Suppressor macrophage (primary cell): ENCODE measurements around the gene RHOC.
"Not testable (repeated sequence)": the region's sequence is repeated elsewhere in the genome, so short reads cannot be mapped to it uniquely, and the experiment has no call there.

Experiments
- DNase-seq, 4 experiments: peaks; one replicate each; pipeline ENCODE4 v3.0.0-alpha.2; 2020 to 2022
- total RNA-seq, 17 experiments: gene quantifications; one replicate each; lab custom pipeline; 2026; ENCODE audit warnings: mixed read lengths in 6 of 17, inconsistent platforms in 3 of 17; lab: John Stamatoyannopoulos, UW

The RHOC gene
- total RNA-seq: 35.7 to 145 (median 89.0) reads per million in 17 experiments

- peak; percentile 80 to 94 (median 86) for DNase-seq
Observed at GRCh38 chr1:112706505-112707220, at the start of gene RHOC. Gene RHOC (minus strand): TSS chr1:112707127. CDS start chr1:112703799, 3,328 bp downstream.

- no peak for DNase-seq
Observed at GRCh38 chr1:112754116-112754628, 47.2 kb upstream of the RHOC start.

DNA sequence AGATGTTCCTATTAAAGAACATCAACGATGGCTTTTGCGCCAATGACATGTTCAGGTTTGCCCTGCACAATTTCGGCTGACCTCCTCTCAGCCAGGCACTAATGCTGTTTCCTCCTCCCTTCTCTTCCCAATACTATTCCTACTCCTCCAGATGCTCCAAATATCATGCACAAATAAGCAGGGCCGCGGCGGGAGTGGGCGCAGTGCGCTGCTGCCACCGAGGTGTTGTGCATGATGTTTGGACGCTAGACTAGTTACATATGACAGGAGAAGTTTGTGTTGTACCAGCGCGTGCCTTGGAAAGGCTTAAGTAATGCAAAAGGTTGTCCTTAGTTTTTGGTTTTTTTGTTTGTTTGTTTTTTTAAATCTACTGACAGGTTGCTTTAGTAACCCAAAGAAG, 41.5 kb upstream of the RHOC start:
- DNase-seq: no peak

- peak; percentile 34 to 70 (median 44) for DNase-seq
Observed at GRCh38 chr1:112744009-112744578, 37.2 kb upstream of the RHOC start.

DNA sequence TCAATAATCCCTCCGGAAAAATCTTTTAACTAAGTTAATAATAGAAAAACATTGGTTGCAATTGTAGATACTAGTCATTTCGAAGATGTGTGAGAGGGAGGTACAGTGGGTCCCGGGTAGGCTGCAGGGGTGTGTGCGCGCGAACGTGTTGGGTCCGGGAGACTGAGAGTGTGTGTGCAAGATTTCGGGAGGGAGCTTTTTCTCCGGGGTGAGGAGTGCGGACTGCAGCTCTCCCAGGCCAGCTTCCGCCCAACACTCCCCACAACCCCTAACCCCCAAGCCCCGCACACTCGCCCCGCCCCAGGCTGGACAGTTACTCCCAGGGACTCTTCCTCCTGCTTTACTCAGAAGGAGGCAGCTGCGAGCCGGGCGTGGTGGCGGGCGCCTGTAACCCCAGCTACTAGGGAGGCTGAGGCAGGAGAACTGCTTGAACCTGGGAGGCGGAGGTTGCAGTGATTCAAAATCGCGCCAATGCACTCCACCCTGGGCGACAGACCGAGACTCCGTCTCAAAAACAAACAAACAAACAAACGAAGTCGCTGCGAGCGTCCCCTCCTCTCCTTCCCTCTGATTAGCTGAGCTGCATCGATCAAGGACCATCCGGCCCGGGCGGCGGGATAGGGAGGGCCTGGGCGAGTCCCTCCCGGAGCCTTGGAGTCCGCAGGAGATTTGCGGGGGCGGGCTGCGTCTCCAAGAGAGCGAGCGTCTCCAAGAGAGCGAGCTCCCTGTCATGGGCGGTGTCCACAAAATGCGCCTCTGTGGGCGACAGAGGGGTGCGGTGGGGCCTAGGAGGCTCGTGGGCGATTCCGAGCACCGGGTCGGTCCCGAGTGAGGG, 36.5 kb upstream of the RHOC start:
- peak in 3 of 4 experiments; percentile 14 to 45 (median 34) for DNase-seq

DNA sequence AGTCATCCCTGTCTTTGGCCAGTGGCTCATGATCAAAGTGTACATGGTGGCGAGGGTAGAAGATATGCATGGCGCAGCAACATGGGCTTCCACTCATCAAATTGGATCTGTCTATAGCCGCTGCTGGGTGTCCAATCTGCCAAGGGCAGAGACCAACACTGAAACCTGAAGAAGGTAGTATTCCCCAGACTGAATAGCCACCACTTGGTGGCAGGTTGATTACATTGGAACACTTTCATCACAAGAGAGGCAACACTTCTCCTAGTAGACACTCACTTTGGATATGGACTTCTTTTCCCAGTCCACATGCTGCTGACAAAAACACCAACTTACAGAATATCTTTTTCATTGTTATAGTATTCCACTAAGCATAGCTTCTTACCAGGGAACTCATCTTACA, 30.6 kb upstream of the RHOC start:
- DNase-seq: no peak

DNA sequence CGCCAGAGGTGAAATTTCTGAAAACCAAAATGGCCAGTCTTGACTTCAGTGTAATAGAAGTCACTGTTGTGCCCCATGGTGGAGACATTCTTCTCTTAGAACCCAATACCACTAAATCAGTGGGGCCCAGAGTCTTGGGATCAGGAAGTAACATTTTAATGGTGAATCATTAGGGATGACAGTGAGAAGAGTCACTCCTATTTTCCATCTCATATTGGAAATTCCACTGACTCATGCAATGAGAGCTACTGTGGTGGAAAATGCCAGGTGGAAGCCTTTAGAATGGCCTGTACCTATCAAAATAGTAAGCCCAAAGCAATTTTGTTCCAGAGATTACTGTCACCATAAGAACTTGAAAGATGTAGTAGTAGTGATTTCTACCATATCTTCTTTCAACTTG, 28.8 kb upstream of the RHOC start:
- peak; percentile 31 to 74 (median 36) for DNase-seq

- no peak for DNase-seq
Observed at GRCh38 chr1:112731451-112731850, 24.5 kb upstream of the RHOC start.

DNA sequence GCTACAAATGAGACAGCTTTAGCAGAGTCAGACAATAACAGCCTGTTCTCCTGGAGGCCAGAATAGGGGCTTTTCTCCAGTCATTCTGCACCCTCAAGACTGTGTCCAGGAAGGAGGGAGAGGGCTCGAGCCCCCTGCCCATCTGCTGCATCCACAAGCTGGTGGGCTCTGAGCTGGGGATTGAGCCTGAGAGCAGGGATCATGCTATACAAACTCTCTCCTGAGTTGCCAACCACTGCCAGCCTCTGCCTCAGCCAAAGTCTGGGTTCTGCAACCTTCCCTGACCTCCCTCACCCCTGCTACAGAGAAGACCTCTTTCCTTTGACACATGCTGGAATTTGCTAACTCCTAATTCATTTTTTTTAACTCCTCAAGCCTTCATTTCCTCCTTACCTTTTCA, 23.0 kb upstream of the RHOC start:
- no peak for DNase-seq

DNA sequence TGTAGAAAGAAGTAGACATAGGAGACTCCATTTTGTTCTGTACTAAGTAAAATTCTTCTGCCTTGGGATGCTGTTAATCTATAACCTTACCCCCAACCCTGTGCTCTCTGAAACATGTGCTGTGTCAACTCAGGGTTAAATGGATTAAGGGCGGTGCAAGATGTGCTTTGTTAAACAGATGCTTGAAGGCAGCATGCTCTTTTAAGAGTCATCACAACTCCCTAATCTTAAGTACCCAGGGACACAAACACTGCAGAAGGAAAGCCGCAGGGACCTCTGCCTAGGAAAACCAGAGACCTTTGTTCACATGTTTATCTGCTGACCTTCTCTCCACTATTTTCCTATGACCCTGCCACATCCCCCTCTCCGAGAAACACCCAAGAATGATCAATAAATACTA, 22.1 kb upstream of the RHOC start:
- not testable (repeated sequence) for DNase-seq

DNA sequence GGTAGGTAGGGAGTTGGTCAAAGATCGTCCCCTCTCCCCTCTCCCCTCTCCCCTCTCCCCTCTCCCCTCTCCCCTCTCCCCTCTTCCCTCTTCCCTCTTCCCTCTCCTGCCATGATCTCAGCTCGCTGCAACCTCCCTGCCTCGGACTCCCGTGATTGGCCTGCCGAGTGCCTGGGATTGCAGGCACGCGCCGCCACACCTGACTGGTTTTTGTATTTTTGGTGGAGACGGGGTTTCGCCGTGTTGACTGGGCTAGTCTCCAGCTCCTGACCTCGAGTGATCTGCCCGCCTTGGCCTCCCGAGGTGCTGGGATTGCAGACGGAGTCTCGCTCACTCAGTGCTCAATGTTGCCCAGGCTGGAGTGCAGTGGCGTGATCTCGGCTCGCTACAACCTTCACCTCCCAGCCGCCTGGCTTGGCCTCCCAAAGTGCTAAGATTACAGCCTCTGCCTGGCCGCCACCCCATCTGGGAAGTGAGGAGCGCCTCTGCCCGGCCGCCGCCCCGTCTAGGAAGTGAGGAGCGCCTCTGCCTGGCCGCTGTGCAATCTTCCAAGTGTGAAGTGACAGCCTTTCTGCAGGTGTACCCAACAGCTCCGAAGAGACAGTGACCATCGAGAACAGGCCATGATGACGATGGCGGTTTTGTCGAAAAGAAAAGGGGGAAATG, 21.5 kb upstream of the RHOC start:
- DNase-seq: not testable (repeated sequence)

DNA sequence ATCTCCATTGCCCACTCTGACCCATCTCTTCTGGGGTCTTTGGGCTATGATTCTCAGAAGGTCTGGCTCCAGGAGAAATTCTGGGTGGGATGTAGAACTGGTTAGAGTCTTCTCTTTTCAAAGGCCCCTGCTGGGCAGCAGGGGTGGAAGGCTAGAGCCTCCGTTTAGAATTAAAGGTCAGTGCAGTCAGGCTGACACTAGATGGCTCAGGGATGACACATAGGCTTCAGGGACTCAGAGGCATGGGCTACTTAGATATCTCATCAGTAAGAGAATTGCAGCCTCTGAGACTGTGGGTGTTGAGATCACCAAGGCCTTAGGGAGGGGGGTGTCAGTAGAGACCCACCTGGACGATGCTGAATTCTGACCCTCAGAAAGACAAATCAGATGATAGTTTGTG, 20.8 kb upstream of the RHOC start:
- peak in 1 of 4 experiments; percentile 43 for DNase-seq

DNA sequence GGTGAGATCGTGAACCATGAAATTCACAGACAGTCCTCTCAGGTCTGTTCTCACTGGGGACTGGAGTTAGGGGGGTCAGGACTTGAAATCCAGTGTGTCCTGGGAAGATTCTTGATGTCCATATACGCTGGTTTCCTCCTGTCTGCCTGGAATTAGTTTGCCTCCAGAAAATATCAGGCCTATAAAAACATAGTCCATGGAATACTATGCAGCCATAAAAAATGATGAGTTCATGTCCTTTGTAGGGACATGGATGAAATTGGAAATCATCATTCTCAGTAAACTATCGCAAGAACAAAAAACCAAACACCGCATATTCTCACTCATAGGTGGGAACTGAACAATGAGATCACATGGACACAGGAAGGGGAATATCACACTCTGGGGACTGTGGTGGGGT, 17.3 kb upstream of the RHOC start:
- not testable (repeated sequence) for DNase-seq

- DNase-seq: no peak
Observed at GRCh38 chr1:112723511-112723839, 16.5 kb upstream of the RHOC start.

DNA sequence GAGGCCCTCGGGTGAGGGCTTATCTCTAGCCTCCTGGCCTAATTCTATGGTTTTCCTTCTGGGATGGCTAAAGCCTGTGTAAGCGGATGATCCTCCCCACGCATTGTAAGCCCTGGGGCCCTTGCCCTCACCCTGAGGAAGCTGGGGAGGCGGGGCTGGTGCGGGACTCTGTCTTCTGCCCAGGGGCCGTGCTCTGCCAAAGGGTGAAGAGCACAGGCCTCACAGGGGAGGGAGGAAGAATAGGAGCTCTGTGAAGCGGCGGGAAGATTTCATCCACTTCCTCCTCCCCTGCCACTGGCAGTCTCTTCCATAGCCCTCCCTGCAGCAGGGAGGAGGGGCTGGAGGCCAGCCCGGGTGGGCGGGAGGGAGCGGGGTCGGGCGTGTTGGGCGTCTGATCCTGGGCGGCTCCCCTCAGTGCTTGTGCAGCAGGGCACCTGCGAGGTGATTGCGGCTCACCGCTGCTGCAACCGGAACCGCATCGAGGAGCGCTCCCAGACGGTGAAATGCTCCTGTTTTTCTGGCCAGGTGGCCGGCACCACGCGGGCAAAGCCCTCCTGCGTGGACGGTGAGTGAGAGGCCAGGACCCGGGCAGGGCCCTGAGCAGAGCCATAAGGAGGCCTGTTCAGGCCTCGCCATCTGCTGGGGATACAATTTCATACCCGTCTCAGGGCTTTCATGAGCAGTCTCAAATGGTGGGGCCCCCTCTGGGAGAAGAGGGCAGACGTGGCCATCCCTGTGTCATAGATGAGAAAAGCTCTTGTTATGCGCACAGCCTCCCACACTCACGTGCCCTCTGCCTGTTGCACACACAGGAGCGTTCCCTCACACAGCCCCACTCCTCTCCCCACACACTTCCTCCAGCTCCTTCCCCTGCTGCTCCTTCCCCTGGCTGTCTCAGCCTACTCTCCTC, 15.9 kb upstream of the RHOC start:
- DNase-seq: peak; percentile 85 to 94 (median 89)

DNA sequence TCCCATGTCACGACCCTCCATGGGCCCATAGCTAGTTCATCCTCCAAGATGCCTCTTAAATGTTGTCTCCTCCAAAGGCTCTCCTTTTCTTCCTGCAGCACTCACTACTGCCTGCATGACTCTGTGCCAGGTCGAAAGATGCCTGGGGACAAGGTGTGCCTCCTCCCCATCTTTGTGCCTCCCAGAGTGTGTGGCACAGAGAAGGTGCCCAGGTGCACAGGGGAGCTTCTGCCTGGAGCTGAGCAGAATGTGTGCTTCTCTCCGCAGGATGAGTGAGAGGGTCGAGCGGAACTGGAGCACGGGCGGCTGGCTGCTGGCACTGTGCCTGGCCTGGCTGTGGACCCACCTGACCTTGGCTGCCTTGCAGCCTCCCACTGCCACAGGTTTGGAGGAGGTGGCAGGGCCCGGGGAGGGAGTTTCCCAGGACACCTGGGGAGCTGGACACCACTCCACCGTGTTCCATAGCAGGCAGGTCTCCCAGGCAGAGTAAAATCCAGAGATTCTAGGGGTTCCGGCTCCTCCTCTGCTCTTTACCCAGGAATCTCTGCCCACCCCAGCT, 15.1 kb upstream of the RHOC start:
- DNase-seq: no peak

DNA sequence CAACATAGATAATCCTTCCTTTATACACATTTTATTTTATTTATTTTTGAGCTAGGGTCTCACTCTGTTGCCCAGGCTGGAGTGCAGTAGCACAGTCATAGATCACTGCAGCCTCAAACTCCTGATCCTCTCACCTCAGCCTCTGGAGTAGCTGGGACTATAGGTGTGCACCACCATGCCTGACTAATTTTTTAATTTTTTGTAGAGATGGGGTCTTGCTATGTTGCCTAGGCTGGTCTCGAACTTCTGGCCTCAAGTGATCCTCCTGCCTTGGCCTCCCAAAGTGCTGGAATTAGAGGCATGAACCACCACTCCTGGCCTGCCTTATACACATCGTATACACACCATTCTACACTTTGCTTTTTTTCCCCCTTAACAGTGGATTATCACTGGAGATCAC, 14.4 kb upstream of the RHOC start:
- not testable (repeated sequence) for DNase-seq

- peak; percentile 67 to 87 (median 84) for DNase-seq
Observed at GRCh38 chr1:112720800-112721199, 13.9 kb upstream of the RHOC start.

DNA sequence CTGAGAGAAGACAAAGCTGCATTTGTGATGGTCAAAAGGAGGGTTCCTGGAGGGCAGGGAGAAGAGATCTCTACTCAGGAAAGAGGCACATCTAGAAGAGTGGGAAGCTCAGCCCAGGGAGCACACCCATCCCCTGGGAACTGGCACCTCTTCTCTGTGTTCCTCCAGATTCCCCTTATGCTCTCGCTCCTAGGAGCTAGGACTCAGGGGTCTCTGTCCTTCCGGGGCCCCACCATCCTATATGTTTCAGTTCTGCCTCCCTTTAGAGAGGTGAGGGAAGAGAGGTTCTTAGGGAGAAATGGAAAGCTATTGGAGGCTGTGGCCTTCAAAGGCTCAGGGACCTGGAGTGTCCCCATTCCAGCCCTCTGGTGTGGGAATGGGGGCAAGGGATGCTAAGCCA, 12.8 kb upstream of the RHOC start:
- no peak for DNase-seq

DNA sequence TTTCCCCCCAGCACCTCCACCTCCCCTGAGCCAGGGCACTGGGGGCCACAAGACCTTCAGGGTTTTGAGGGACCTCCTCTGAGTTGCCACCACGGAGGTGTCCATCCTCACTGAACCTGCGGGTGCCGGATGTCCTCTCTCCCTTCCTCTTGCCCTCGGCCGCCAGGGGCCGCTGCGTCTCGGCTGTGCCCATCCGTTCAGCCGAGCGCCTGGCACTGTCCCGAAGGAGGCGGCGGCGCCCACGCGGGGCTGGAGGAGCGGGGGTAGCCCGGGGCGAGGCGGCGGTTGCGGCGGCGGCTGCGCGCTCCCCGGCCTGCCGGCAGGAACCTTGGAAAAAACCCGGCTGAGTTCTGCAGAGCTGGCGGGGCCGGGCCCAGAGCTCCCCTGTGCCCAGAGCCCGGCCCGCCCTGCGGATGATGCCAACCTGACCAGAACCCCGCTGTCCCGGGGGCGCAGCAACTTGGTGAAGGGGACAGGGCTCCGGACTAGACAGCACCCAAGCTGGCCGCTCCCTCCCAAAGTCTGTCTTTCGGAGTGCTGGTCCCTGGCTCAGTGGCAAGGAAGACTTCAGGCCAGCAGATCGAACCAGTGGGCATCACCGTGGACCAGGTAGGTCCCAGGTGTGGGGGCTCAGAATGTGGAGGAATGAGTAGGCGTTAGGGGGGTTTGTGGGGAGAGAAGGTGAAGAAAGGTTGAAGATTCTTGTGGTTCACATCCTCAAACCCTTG, 11.9 kb upstream of the RHOC start:
- DNase-seq: peak; percentile 81 to 95 (median 86)
